Measurements from ENCODE around the gene MRPS27.
"Not testable (repeated sequence)": the region's sequence is repeated elsewhere in the genome, so short reads cannot be mapped to it uniquely, and the experiment has no call there.

MRPS27 gene

GRCh38 chr5:72307573-72307967 is 12.5 kb downstream of the MRPS27 start:
- H3K27ac ChIP-seq, result peak overlapping the region; percentile 92
- TF ChIP-seq CTCF (conservative IDR thresholded peaks at IDR 0.05), result no peak
- TF ChIP-seq ZFX (IDR thresholded peaks at IDR 0.05), result no peak

GRCh38 chr5:72305194-72306142 is 14.6 kb downstream of the MRPS27 start:
- TF ChIP-seq ZFX (IDR thresholded peaks at IDR 0.05) (no peak), CTCF (conservative IDR thresholded peaks at IDR 0.05) (no peak)
- no peak overlapping the region for H3K27ac ChIP-seq

- no peak overlapping the region for H3K27ac ChIP-seq
- TF ChIP-seq CTCF (conservative IDR thresholded peaks at IDR 0.05) (no peak), ZFX (IDR thresholded peaks at IDR 0.05) (no peak)
Observed at GRCh38 chr5:72302171-72302570, 17.9 kb downstream of the MRPS27 start.

GRCh38 chr5:72301557-72301956 is 18.5 kb downstream of the MRPS27 start:
- no peak for TF ChIP-seq ZFX (IDR thresholded peaks at IDR 0.05)
- no peak for TF ChIP-seq CTCF (conservative IDR thresholded peaks at IDR 0.05)
- no peak overlapping the region for H3K27ac ChIP-seq

GRCh38 chr5:72300590-72301339 is 19.3 kb downstream of the MRPS27 start:
- TF ChIP-seq CTCF (conservative IDR thresholded peaks at IDR 0.05), result no peak
- TF ChIP-seq ZFX (IDR thresholded peaks at IDR 0.05), result no peak
- no peak overlapping the region for H3K27ac ChIP-seq

- no peak for TF ChIP-seq ZFX (IDR thresholded peaks at IDR 0.05)
- TF ChIP-seq CTCF (conservative IDR thresholded peaks at IDR 0.05), result no peak
- no peak overlapping the region for H3K27ac ChIP-seq
Observed at GRCh38 chr5:72298711-72299110, 21.3 kb downstream of the MRPS27 start.

GRCh38 chr5:72298136-72298535 is 21.9 kb downstream of the MRPS27 start:
- not testable (repeated sequence) for H3K27ac ChIP-seq
